Loucy (cell line): ENCODE data around the gene RAP2C.

ENCODE experiments used
- H2AFZ ChIP-seq: fragments of 200-600 bp; sonication (generic); 2 replicates; pipeline ENCODE4 v1.6.0; 2016; ENCODE audit warnings: antibody characterized with exemption, mild to moderate bottlenecking, low read length, moderate library complexity
- H3F3A ChIP-seq: fragments of 200-600 bp; 2 replicates; pipeline ENCODE4 v1.6.0; 2016; ENCODE audit warnings: antibody characterized with exemption, low read depth, mild to moderate bottlenecking
- H3K27me3 ChIP-seq: fragments of 200-600 bp; sonication (generic); 2 replicates; pipeline ENCODE4 v1.6.1; 2014; ENCODE audit warnings: low read length, mild to moderate bottlenecking; ENCODE audit not compliant: insufficient read depth, poor library complexity, severe bottlenecking
- H3K36me3 ChIP-seq: fragments of 200-600 bp; sonication (generic); 2 replicates; pipeline ENCODE4 v1.6.1; 2016; ENCODE audit warnings: low read length; ENCODE audit not compliant: insufficient read depth
- H3K4me1 ChIP-seq: fragments of 200-600 bp; sonication (generic); 2 replicates; pipeline ENCODE4 v1.5.1; 2014; ENCODE audit warnings: low read length, mild to moderate bottlenecking; ENCODE audit not compliant: insufficient read depth, poor library complexity, severe bottlenecking
- H3K4me2 ChIP-seq: fragments of 200-600 bp; sonication (generic); 2 replicates; pipeline ENCODE4 v1.6.0; 2014; ENCODE audit warnings: antibody characterized with exemption, low read length, low read depth, mild to moderate bottlenecking; ENCODE audit not compliant: poor library complexity, severe bottlenecking
- H3K4me3 ChIP-seq: fragments of 200-600 bp; sonication (generic); 2 replicates; pipeline ENCODE4 v1.5.1; 2014; ENCODE audit warnings: low read length, mild to moderate bottlenecking, mixed read lengths; ENCODE audit not compliant: poor library complexity, severe bottlenecking
- H3K79me2 ChIP-seq: fragments of 200-600 bp; sonication (generic); 2 replicates; pipeline ENCODE4 v1.6.1; 2014; ENCODE audit warnings: low read length; ENCODE audit not compliant: insufficient read depth
- H3K9ac ChIP-seq: fragments of 200-600 bp; sonication (generic); 2 replicates; pipeline ENCODE4 v1.6.0; 2014; ENCODE audit warnings: mild to moderate bottlenecking, low read depth, low read length, moderate library complexity; ENCODE audit not compliant: poor library complexity, severe bottlenecking
- H3K9me2 ChIP-seq: fragments of 200-600 bp; sonication (generic); replicated peaks from 2 replicates; pipeline ENCODE4 v1.6.1; 2016; ENCODE audit warnings: low read depth, low read length, mixed read lengths
- H3K9me3 ChIP-seq: fragments of 200-600 bp; sonication (generic); 2 replicates; pipeline ENCODE4 v1.6.1; 2014; ENCODE audit warnings: mild to moderate bottlenecking, antibody characterized with exemption, low read length, low read depth; ENCODE audit not compliant: insufficient read depth
- H4K20me1 ChIP-seq: fragments of 200-600 bp; sonication (generic); 2 replicates; pipeline ENCODE4 v1.6.0; 2014; ENCODE audit warnings: antibody characterized with exemption, low read length, mild to moderate bottlenecking; ENCODE audit not compliant: insufficient read depth, poor library complexity, severe bottlenecking
- EZH2phosphoT487 ChIP-seq: fragments of 200-600 bp; IDR thresholded peaks from 2 replicates; pipeline ENCODE4 v1.6.1; 2018; ENCODE audit warnings: antibody characterized with exemption, mild to moderate bottlenecking, moderate library complexity, borderline replicate concordance
- TF ChIP-seq, protein P1 (sequence below): fragments of 200-600 bp; sonication (generic); conservative IDR thresholded peaks from 2 replicates; pipeline ENCODE4 v1.5.1; 2014; ENCODE audit warnings: mild to moderate bottlenecking, antibody characterized with exemption, low read length

The RAP2C gene

DNA sequence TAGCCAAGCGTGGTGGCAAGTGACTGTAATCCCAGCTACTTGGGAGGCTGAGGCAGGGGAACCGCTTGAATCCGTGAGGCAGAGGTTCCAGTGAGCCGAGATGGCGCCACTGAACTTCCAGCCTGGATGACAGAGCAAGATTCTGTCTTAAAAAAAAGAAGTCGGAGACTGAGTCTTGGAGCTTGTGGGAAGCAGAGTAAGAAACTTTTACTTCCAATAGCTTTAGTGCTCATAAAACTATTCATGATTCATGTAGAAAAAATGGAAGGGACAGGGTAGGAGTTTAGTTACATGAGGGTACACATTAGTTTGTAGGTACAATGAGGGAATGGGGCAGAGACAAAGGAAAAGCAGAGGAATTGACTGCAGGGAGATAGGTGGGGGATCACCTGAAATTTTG, 19.3 kb downstream of the RAP2C start:
- Histone ChIP-seq H3K27me3 (no peaks in the 10 kb centered on the region), H4K20me1 (no peaks in the 10 kb centered on the region), H3K4me2 (no peak overlapping the region), H3K9me3 (no peaks in the 10 kb centered on the region), H3K79me2 (no peaks in the 10 kb centered on the region), H3K4me1 (peaks cover 5% of the 10 kb centered on the region), H3K4me3 (no peak overlapping the region), H3K9ac (no peak overlapping the region), H3F3A (no peaks in the 10 kb centered on the region), H3K36me3 (no peaks in the 10 kb centered on the region), H2AFZ (no peak overlapping the region), H3K9me2 (no peaks in the 10 kb centered on the region)
- TF ChIP-seq EZH2phosphoT487 = no peak
- TF ChIP-seq, protein P1, sequence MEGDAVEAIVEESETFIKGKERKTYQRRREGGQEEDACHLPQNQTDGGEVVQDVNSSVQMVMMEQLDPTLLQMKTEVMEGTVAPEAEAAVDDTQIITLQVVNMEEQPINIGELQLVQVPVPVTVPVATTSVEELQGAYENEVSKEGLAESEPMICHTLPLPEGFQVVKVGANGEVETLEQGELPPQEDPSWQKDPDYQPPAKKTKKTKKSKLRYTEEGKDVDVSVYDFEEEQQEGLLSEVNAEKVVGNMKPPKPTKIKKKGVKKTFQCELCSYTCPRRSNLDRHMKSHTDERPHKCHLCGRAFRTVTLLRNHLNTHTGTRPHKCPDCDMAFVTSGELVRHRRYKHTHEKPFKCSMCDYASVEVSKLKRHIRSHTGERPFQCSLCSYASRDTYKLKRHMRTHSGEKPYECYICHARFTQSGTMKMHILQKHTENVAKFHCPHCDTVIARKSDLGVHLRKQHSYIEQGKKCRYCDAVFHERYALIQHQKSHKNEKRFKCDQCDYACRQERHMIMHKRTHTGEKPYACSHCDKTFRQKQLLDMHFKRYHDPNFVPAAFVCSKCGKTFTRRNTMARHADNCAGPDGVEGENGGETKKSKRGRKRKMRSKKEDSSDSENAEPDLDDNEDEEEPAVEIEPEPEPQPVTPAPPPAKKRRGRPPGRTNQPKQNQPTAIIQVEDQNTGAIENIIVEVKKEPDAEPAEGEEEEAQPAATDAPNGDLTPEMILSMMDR = no peak

DNA sequence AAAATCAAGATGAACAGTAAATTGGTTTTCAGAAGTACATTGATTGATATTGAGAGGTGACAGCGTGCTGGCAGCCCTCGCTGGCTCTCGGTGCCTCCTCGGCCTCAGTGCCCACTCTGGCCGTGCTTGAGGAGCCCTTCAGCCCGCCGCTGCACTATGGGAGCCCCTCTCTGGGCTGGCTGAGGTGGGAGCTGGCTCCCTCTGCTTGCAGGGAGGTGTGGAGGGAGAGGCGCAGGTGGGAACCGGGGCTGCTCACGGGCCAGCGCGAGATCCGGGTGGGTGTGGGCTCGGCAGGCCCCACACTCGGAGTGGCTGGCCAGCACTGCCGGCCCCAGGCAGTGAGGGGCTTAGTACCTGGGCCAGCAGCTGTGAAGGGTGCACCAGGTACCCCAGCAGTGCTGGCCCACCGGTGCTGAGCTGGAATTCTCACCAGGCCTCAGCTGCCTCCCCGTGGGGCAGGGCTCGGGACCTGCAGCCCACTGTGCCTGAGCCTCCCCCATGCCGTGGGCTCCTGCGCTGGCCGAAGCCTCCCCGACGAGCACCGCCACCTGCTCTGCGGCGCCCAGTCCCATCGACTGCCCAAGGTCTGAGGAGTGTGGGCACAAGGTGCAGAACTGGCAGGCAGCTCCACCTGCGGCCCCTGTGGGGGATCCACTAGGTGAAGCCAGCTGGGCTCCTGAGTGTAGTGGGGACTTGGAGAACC, 25.2 kb downstream of the RAP2C start:
- no peaks in the 10 kb centered on the region for H3K9me2 ChIP-seq
- no peak overlapping the region for H2AFZ ChIP-seq
- H4K20me1 ChIP-seq = no peaks in the 10 kb centered on the region
- no peaks in the 10 kb centered on the region for H3K27me3 ChIP-seq
- no peak overlapping the region for H3K4me2 ChIP-seq
- H3K79me2 ChIP-seq = no peaks in the 10 kb centered on the region
- peaks cover 5% of the 10 kb centered on the region for H3K4me1 ChIP-seq
- TF ChIP-seq EZH2phosphoT487 = no peak
- no peaks in the 10 kb centered on the region for H3F3A ChIP-seq
- no peaks in the 10 kb centered on the region for H3K36me3 ChIP-seq
- no peak overlapping the region for H3K9ac ChIP-seq
- H3K9me3 ChIP-seq = no peaks in the 10 kb centered on the region
- H3K4me3 ChIP-seq = no peak overlapping the region

DNA sequence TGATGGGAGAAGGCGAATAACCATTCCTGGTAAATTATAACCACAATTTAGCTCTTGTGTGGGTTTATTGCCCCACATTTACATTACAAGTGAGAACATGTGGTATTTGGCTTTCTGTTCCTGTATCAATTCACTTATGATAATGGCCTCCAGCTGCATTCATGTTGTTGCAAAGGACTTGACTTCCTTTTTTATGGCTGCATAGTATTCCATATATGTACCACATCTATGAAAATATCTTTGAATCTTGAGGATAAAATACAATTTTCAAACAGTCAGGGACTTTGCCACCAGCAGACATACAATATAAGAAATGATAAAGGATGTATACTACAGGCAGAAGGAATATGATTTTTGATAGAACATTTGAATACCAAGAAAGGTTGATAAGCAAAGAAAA, 27.3 kb downstream of the RAP2C start:
- TF ChIP-seq, protein P1 = no peak
- TF ChIP-seq EZH2phosphoT487 = no peak
- H3K9ac ChIP-seq = no peak overlapping the region
- no peak overlapping the region for H2AFZ ChIP-seq
- peaks cover 5% of the 10 kb centered on the region for H3K4me1 ChIP-seq
- no peak overlapping the region for H3K4me3 ChIP-seq
- H3K4me2 ChIP-seq = no peak overlapping the region
- H3F3A ChIP-seq = no peaks in the 10 kb centered on the region
- H3K9me3 ChIP-seq = no peaks in the 10 kb centered on the region
- H3K36me3 ChIP-seq = no peaks in the 10 kb centered on the region
- H3K27me3 ChIP-seq = no peaks in the 10 kb centered on the region
- H4K20me1 ChIP-seq = no peaks in the 10 kb centered on the region
- no peaks in the 10 kb centered on the region for H3K79me2 ChIP-seq
- no peaks in the 10 kb centered on the region for H3K9me2 ChIP-seq

DNA sequence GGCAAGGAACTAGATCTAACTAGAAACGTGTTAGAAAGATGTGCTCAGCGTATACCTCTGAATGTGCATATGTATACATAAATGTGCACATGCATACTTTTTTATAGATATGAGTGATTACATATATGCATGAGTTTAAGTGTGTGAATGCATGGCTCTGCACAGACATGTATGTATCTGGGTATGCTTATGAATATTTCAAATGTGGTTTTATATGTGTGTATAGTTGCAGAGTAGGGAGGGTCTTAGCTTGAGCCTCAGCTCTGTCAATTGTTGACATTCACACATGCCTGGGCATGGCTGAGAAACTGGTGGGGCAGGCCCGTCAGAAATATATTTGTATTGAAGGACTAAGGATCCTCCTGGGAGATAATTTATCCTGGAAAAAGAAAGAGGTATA, 31.1 kb downstream of the RAP2C start:
- Histone ChIP-seq H3K9ac (no peak overlapping the region), H3K4me3 (no peak overlapping the region), H3K9me2 (no peaks in the 10 kb centered on the region), H3F3A (no peaks in the 10 kb centered on the region), H3K4me2 (no peak overlapping the region), H3K27me3 (no peaks in the 10 kb centered on the region), H2AFZ (no peak overlapping the region), H3K79me2 (no peaks in the 10 kb centered on the region), H3K36me3 (no peaks in the 10 kb centered on the region), H3K9me3 (no peaks in the 10 kb centered on the region), H4K20me1 (no peaks in the 10 kb centered on the region), H3K4me1 (no peaks in the 10 kb centered on the region)
- TF ChIP-seq EZH2phosphoT487 = no peak
- TF ChIP-seq, protein P1 = no peak
